T1000 (cell line): ENCODE data around the gene GTF2H1.

Experiments used
- DNase-seq: peaks from one replicate; lab custom pipeline; 2025; ENCODE audit warnings: mixed read lengths; lab: John Stamatoyannopoulos, UW

The GTF2H1 gene

DNA sequence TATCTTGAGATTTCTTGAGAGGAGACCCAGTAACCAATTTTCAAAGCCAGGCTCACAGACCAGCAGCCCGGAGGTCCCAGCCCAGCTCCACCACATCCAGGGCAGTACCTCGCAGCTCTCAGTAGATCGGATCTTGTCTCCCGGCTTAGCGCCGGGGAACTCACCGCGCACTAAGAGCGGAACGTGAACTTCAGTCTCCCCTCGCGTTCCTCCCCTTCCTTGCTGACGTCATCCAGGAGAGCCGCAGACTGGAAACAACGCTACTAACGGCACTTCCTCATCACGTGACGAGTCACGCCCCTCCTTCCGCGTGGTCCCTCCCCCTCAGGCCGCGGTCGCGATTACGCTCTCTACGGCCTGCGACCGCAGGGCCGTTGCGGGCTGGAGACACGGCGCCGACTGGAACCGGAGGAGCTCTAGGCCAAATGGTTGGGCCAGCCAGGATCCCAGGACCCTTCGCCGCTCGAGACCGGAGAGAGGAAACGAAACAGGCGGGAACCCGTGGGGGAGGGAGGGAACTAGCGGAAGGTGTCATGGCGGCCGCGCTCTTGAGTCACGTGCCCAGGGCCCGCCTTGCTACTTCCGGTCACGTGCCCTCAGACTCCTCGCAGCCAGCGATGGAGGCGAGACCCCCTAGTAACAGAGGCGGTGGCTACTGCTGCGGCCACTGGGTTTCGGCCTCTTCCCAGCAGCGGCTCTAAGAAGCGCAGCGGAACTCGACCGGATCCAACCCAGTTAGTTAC is at the start of gene GTF2H1, which contains the start of gene HPS5:
Gene GTF2H1, plus strand, starts transcription at position 599 of the 743 bp plus-strand sequence. CDS start 10,508 bp downstream, outside the sequence.
Gene HPS5, minus strand, starts transcription at position 172 of the 743 bp plus-strand sequence. CDS start 4,282 bp downstream, outside the sequence.
- DNase-seq, result peak; percentile 89

- DNase-seq, result no peak
Observed at GRCh38 chr11:18277565-18278271, 44.6 kb upstream of the GTF2H1 start.

GRCh38 chr11:18280438-18281045 is 41.8 kb upstream of the GTF2H1 start:
- DNase-seq, result no peak

DNA sequence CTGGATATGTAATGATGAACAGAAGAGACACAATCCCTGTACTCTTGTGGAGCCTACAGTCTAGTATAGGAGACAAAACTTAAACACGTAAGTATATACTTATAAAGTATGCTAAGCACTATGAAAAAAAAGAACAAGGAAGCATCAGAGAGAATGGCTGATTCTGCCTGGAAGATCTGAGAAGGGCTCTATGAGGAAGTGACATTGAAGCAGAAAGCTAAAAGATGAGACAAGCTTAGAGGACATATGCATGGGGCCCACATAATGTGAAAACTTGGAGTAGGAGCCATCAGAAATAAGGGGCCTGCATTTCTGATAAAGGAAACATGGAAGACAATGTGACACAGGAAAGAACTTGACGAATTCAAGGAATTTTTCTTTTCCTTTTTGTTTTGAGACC is 39.7 kb upstream of the GTF2H1 start:
- no peak for DNase-seq

- DNase-seq, result no peak
Observed at GRCh38 chr11:18285841-18286240, 36.5 kb upstream of the GTF2H1 start.

DNA sequence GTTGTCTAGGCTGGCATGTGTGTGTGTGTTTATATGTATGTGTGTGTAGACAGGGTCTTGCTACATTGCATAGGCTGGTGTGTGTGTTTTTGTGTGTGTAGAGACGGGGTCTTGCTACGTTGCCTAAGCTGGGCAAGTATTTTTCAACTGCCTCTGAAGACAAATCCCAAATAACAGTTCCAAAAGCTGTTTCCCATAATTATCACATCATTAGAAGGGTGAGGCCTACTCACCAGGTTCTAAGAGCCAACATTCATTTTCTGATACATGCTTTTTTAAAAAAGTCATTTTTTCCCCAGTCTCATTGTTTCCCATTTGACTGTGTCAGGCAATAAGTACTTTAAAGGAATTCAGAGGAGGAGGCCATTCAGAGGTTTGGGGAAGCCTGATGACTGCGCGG is 33.5 kb upstream of the GTF2H1 start:
- no peak for DNase-seq

- no peak for DNase-seq
Observed at GRCh38 chr11:18294862-18295261, 27.5 kb upstream of the GTF2H1 start.

- no peak for DNase-seq
Observed at GRCh38 chr11:18295316-18295715, 27.1 kb upstream of the GTF2H1 start.

DNA sequence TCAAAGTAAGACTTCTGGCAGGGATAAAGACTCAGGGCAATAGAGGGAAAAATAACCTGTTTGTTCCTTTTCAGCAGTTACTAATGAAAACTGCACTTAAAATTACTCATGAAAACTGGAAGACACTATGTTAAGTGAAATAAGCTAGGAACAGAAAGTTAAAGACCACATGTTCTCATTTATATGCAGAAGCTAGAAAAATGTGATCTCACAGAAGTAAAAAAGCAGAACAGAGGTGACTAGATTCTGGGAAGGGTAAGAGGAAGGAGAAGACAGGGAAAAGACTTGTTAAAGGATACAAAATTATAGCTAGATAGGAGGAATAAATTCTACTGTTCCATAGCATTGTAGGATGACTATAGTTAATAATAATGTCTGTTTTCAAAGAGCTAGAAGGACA is 22.6 kb upstream of the GTF2H1 start:
- DNase-seq, result no peak

DNA sequence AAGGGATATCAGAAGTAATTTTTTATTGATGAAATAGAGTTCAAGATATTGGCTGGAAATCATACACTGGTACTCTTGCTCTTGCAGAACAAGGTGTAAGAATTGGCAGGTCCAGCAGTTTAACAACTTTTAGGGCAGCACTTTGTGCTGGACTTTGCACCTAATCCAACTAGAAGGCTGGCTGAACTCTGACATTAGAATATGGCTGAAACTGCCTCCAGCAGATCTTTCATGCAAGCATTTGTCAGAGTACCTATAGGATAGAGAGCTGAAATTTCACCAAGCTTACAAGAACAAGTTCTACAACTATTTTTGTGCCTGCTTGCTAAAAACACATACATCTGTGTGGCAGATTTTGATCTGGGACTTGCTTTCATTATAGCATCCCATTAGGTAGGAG is 17.6 kb upstream of the GTF2H1 start:
- DNase-seq, result no peak

GRCh38 chr11:18307461-18308139 is 14.8 kb upstream of the GTF2H1 start:
- DNase-seq, result no peak

DNA sequence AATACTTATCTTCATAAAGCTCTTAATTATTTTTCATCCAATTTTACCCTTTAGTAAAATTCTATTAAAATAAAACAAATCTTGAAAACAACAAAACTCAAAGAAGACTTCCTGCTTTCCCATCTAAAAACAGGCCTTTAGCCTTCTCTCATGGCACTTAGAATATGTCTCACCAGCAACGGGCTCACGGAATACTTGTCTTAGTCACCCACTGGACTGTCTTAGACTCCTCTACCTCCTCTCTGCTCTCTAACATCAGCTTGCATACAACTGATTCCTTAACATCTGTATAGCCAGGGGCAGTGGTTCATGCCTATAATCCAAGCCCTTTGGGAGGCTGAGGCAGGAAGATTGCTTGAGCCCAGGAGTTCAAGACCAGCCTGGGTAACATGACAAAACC is 14.1 kb upstream of the GTF2H1 start:
- DNase-seq, result no peak

DNA sequence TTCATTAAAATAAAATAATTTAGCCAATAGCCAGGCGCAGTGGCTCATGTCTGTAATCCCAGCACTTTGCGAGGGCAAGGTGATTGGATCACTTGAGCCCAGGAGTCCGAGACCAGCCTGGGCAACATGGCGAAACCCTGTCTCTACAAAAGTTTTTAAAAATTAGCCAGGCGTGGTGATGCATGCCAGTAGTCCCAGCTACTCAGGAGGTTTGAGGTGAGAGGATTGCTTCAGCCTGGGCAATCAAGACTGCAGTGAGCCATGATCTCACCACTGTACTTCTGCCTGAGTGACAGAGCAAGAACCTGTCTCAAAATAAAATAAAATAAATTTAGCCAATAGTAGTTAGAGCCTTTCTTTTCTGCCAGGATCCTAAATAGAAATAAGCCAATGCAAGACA is 12.7 kb upstream of the GTF2H1 start:
- DNase-seq, result no peak

GRCh38 chr11:18310800-18311340 is 11.5 kb upstream of the GTF2H1 start:
- no peak for DNase-seq

- DNase-seq, result no peak
Observed at GRCh38 chr11:18312012-18312411, 10.4 kb upstream of the GTF2H1 start.

- DNase-seq, result no peak
Observed at GRCh38 chr11:18312663-18313420, 9.5 kb upstream of the GTF2H1 start.

- no peak for DNase-seq
Observed at GRCh38 chr11:18313965-18314763, 8.2 kb upstream of the GTF2H1 start.

DNA sequence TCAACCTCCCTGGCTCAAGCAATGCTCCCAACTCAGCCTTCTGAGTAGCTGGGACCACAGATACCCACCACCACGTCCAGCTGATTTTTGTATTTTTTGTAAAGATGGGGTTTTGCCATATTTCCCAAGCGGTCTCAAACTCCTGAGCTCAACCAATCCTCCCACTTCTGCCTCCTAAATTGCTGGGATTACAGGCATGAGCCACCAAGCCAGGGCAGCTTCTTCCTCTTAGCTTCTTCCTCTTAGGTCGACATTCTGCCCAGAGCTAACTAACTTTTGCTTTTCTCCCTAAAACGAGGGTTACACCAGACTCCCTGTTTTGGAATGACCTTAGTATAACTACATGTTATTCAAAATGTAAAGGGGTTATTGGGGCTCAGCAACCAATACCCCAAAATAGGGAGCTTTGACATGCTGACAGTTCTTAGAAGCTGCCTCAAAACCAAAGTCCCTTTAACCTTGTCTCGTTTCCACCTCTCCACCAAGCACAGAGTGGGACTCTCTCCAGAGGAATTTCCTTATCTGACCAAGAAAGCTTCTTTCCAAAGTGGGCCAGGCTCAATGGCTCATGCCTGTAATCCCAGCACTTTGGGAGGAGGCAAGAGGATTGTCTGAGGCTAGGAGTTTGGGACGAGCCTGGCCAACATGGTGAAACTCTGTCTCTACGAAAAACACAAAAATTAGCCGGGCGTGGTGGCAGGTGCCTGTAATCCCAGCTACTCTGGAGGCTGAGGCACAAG is 7.4 kb upstream of the GTF2H1 start:
- DNase-seq, result no peak

- DNase-seq, result no peak
Observed at GRCh38 chr11:18315893-18316292, 6.5 kb upstream of the GTF2H1 start.

- DNase-seq, result no peak
Observed at GRCh38 chr11:18317551-18317950, 4.8 kb upstream of the GTF2H1 start.
